GM23338 (cell line): Measurements from ENCODE around the gene CNNM4. TPM values are rescaled to one million over a fixed set of nuclear protein-coding genes. Genes with fewer than 3 reads are reported as not detected.

Experiments
- ATAC-seq: fragments of 200-7000 bp; cut with Tn5 transposase; 3 replicates; pipeline ENCODE4 v1.9.1; 2020
- DNase-seq: peaks from one replicate; pipeline ENCODE4 v3.0.0-alpha.2; 2015; ENCODE audit warnings: low spot score
- H2AFZ ChIP-seq: fragments of 200-600 bp; sonication (generic); 2 replicates; pipeline ENCODE4 v1.8.0; 2016; ENCODE audit warnings: antibody characterized with exemption, mild to moderate bottlenecking, moderate library complexity
- H3F3A ChIP-seq: fragments of 200-600 bp; sonication (generic); replicated peaks from 2 replicates; pipeline ENCODE4 v1.8.0; 2017; ENCODE audit warnings: antibody characterized with exemption, mixed run types, low read depth
- H3K27ac ChIP-seq: fragments of 200-600 bp; sonication (generic); 2 replicates; pipeline ENCODE4 v1.6.1; 2016; ENCODE audit warnings: low read depth
- H3K27me3 ChIP-seq: fragments of 200-600 bp; sonication (generic); 2 replicates; pipeline ENCODE4 v1.8.0; 2016; ENCODE audit warnings: mild to moderate bottlenecking, mixed run types, moderate library complexity; ENCODE audit not compliant: insufficient read depth
- H3K36me3 ChIP-seq: fragments of 200-600 bp; sonication (generic); 2 replicates; pipeline ENCODE4 v1.8.0; 2016; ENCODE audit warnings: mild to moderate bottlenecking; ENCODE audit not compliant: insufficient read depth
- H3K4me1 ChIP-seq: fragments of 200-600 bp; sonication (generic); 2 replicates; pipeline ENCODE4 v1.8.0; 2016; ENCODE audit warnings: mild to moderate bottlenecking, moderate library complexity; ENCODE audit not compliant: insufficient read depth
- H3K4me2 ChIP-seq: fragments of 200-600 bp; sonication (generic); 2 replicates; pipeline ENCODE4 v1.7.1; 2017; ENCODE audit warnings: mixed run types
- H3K4me3 ChIP-seq: fragments of 200-600 bp; sonication (generic); 2 replicates; pipeline ENCODE4 v1.6.1; 2016; ENCODE audit warnings: mixed run types
- H3K79me2 ChIP-seq: fragments of 200-600 bp; sonication (generic); replicated peaks from 2 replicates; pipeline ENCODE4 v1.8.0; 2017; ENCODE audit warnings: mild to moderate bottlenecking; ENCODE audit not compliant: insufficient read depth
- H3K9me2 ChIP-seq: fragments of 200-600 bp; sonication (generic); 2 replicates; pipeline ENCODE4 v1.8.0; 2017; ENCODE audit not compliant: insufficient read depth
- H4K20me1 ChIP-seq: fragments of 200-600 bp; sonication (generic); replicated peaks from 2 replicates; pipeline ENCODE4 v1.8.0; 2017; ENCODE audit warnings: mild to moderate bottlenecking; ENCODE audit not compliant: insufficient read depth
- H3K27ac Mint-ChIP-seq: 2 replicates; pipeline ENCODE4 v1.8.0; 2020; ENCODE audit warnings: inconsistent platforms, mild to moderate bottlenecking, moderate library complexity, mixed read lengths
- H3K27me3 Mint-ChIP-seq: 3 replicates; pipeline ENCODE4 v1.8.0; 2022; ENCODE audit warnings: low read depth, mild to moderate bottlenecking, moderate library complexity, mixed read lengths, inconsistent platforms; ENCODE audit not compliant: insufficient read depth, poor library complexity
- H3K36me3 Mint-ChIP-seq: 3 replicates; pipeline ENCODE4 v1.8.0; 2021; ENCODE audit warnings: low read depth, mild to moderate bottlenecking, inconsistent platforms, moderate library complexity, mixed read lengths
- H3K4me1 Mint-ChIP-seq: 3 replicates; pipeline ENCODE4 v1.8.0; 2020; ENCODE audit warnings: mild to moderate bottlenecking, inconsistent platforms, mixed read lengths
- H3K4me3 Mint-ChIP-seq: 3 replicates; pipeline ENCODE4 v1.8.0; 2021; ENCODE audit warnings: moderate library complexity, mild to moderate bottlenecking, inconsistent platforms, mixed read lengths
- H3K9me3 Mint-ChIP-seq: 3 replicates; pipeline ENCODE4 v1.8.0; 2020; ENCODE audit warnings: moderate library complexity, mild to moderate bottlenecking, inconsistent platforms, mixed read lengths
- CREB1 ChIP-seq: fragments of 250-450 bp; sonication (Bioruptor Pico); IDR thresholded peaks from 2 replicates; pipeline ENCODE4 v1.5.0; 2020; ENCODE audit warnings: low read depth, mild to moderate bottlenecking, moderate library complexity
- CTCF ChIP-seq, 2 experiments: fragments of 200-600 bp in 1 of 2; sonication (generic) in 1 of 2; conservative IDR thresholded peaks; 2 replicates each; pipeline versions ENCODE4 v1.5.1 to v1.6.1; 2016 to 2017; ENCODE audit warnings: antibody characterized with exemption in 2 of 2, low read depth in 2 of 2, mild to moderate bottlenecking in 2 of 2, moderate library complexity in 1 of 2
- ETS1 ChIP-seq: IDR thresholded peaks from 2 replicates; pipeline ENCODE4 v1.6.1; 2016; ENCODE audit warnings: antibody characterized with exemption
- EZH2 ChIP-seq: fragments of 200-600 bp; sonication (generic); IDR thresholded peaks from one replicate; pipeline ENCODE4 v1.8.0; 2017; ENCODE audit warnings: antibody characterized with exemption, mild to moderate bottlenecking, low read depth; ENCODE audit not compliant: unreplicated experiment
- EZH2phosphoT487 ChIP-seq: fragments of 200-600 bp; sonication (generic); IDR thresholded peaks from one replicate; pipeline ENCODE4 v1.8.1; 2018; ENCODE audit warnings: antibody characterized with exemption; ENCODE audit not compliant: unreplicated experiment
- JUNB ChIP-seq: IDR thresholded peaks from one replicate; pipeline ENCODE4 v1.6.1; 2016; ENCODE audit warnings: antibody characterized with exemption; ENCODE audit not compliant: unreplicated experiment
- NANOG ChIP-seq: IDR thresholded peaks from 2 replicates; pipeline ENCODE4 v1.6.1; 2016; ENCODE audit warnings: antibody characterized with exemption, borderline replicate concordance
- POLR2AphosphoS5 ChIP-seq: IDR thresholded peaks from 2 replicates; pipeline ENCODE4 v1.6.1; 2016; ENCODE audit warnings: antibody characterized with exemption, low read depth
- REST ChIP-seq: IDR thresholded peaks from one replicate; pipeline ENCODE4 v1.6.1; 2018; ENCODE audit warnings: antibody characterized with exemption; ENCODE audit not compliant: unreplicated experiment
- STAT1 ChIP-seq: IDR thresholded peaks from one replicate; pipeline ENCODE4 v1.6.1; 2016; ENCODE audit warnings: antibody characterized with exemption; ENCODE audit not compliant: unreplicated experiment
- ZNF114 ChIP-seq: fragments of 250-450 bp; sonication (Bioruptor Pico); IDR thresholded peaks from 2 replicates; pipeline ENCODE4 v1.5.0; 2020; ENCODE audit warnings: mild to moderate bottlenecking, moderate library complexity
- ZNF331 ChIP-seq: fragments of 250-450 bp; sonication (Bioruptor Pico); IDR thresholded peaks from 2 replicates; pipeline ENCODE4 v1.5.0; 2020; ENCODE audit warnings: low read depth, mild to moderate bottlenecking, moderate library complexity
- ZNF462 ChIP-seq: fragments of 250-450 bp; sonication (Bioruptor Pico); IDR thresholded peaks from 2 replicates; pipeline ENCODE4 v1.5.0; 2020; ENCODE audit warnings: mild to moderate bottlenecking, moderate library complexity
- polyA plus RNA-seq: library from polyadenylated mRNA; unstranded; fragments of >200 nt; fragmentation: Nextera tagmentation; extraction: Ambion mirVana; gene quantifications from 2 replicates; pipeline ENCODE4 v1.2.1, GENCODE V29; 2016
- total RNA-seq: library from RNA; depleted of rRNA; stranded (reverse); fragments of >200 nt; shearing (Covaris generic); gene quantifications from 2 replicates; pipeline ENCODE4 v1.2.3, GENCODE V29; 2014

Gene CNNM4
- total and polyA plus RNA-seq, 2 experiments from 2014 or later = 2.9 to 12.9 TPM

- Histone ChIP-seq H3K4me1 (no peaks in the 10 kb centered on the region), H3K9me2 (no peaks in the 10 kb centered on the region), H3K4me2 (no peak overlapping the region), H3K27ac (no peak overlapping the region), H3K27me3 (no peaks in the 10 kb centered on the region), H4K20me1 (no peaks in the 10 kb centered on the region; the same call in 1 of the 2 replicates), H3K79me2 (peaks cover 13% of the 10 kb centered on the region; the same call in 1 of the 2 replicates), H3K36me3 (no peaks in the 10 kb centered on the region), H3F3A (no peaks in the 10 kb centered on the region), H2AFZ (no peak overlapping the region), H3K4me3 (no peak overlapping the region)
- Mint-ChIP-seq H3K27ac (peak overlapping the region; percentile 17; the same call in 1 of the 2 replicates), H3K36me3 (no peaks in the 10 kb centered on the region), H3K9me3 (0 out of 3 replicates have a peak, but pooled peaks cover 4% of the 10 kb centered on the region), H3K27me3 (peaks cover 6% of the 10 kb centered on the region), H3K4me3 (no peak overlapping the region), H3K4me1 (peaks cover 16% of the 10 kb centered on the region)
- ATAC-seq = no peak
- DNase-seq = no peak
- no peak for TF ChIP-seq STAT1
- no peak for TF ChIP-seq ETS1
- TF ChIP-seq REST = no peak
- TF ChIP-seq EZH2phosphoT487 = no peak
- TF ChIP-seq ZNF462 (CRISPR knock-in tag) = no peak
- no peak for TF ChIP-seq EZH2
- TF ChIP-seq NANOG = no peak
- no peak for TF ChIP-seq JUNB
- no peak for TF ChIP-seq CREB1 (CRISPR knock-in tag)
- no peak for TF ChIP-seq ZNF331 (CRISPR knock-in tag)
- TF ChIP-seq POLR2AphosphoS5 = no peak
- no peak for TF ChIP-seq CTCF (conservative IDR thresholded peaks at IDR 0.05; ENCODE audit: low read depth in 2 of 2)
- TF ChIP-seq ZNF114 (CRISPR knock-in tag) = no peak
Observed at GRCh38 chr2:96772903-96773671, 12.4 kb downstream of the CNNM4 start.
